HFF-Myc (cell line): ENCODE results near the gene BTRC.
A peak's percentile ranks its signal among the peaks of the same experiment; 100 is the strongest.

Experiments used
- DNase-seq: peaks from one replicate; pipeline ENCODE4 v3.0.0-alpha.2; 2011; ENCODE audit warnings: low read depth; ENCODE audit errors: extremely low read depth
- H3K4me3 ChIP-seq: replicated peaks from 2 replicates; pipeline ENCODE4 v1.5.1; 2011; ENCODE audit warnings: low read depth, mild to moderate bottlenecking, control low read depth, low read length
- CTCF ChIP-seq: IDR thresholded peaks from 2 replicates; pipeline ENCODE4 v1.5.1; 2012; ENCODE audit warnings: mild to moderate bottlenecking, low read depth, low read length, control low read depth; ENCODE audit errors: missing control alignments

The BTRC gene

GRCh38 chr10:101504438-101504837, 150.5 kb downstream of the BTRC start:
- DNase-seq = no peak
- no peak overlapping the region for H3K4me3 ChIP-seq
- TF ChIP-seq CTCF = no peak

- no peak overlapping the region for H3K4me3 ChIP-seq
- no peak for DNase-seq
These were observed 153.1 kb downstream of the BTRC start for GRCh38 chr10:101506829-101507661.

GRCh38 chr10:101507828-101508227, 153.9 kb downstream of the BTRC start:
- TF ChIP-seq CTCF = no peak
- DNase-seq = no peak
- no peak overlapping the region for H3K4me3 ChIP-seq

More at GRCh38 chr10:101506829-101507661, 153.1 kb downstream of the BTRC start:
- no peak for TF ChIP-seq CTCF

- TF ChIP-seq CTCF = no peak
- no peak overlapping the region for H3K4me3 ChIP-seq
- no peak for DNase-seq
These were observed 158.0 kb downstream of the BTRC start for GRCh38 chr10:101511938-101512337.

- DNase-seq = peak; percentile 1
- H3K4me3 ChIP-seq = no peak overlapping the region
- no peak for TF ChIP-seq CTCF
These were observed 158.8 kb downstream of the BTRC start for GRCh38 chr10:101512738-101513137.

- no peak for TF ChIP-seq CTCF
- H3K4me3 ChIP-seq = no peak overlapping the region
- no peak for DNase-seq
These were observed 159.8 kb downstream of the BTRC start for GRCh38 chr10:101513733-101514132.

GRCh38 chr10:101525848-101526247, 171.9 kb downstream of the BTRC start:
- no peak for TF ChIP-seq CTCF
- H3K4me3 ChIP-seq = no peak overlapping the region
- no peak for DNase-seq
